ENCODE results near the gene GPA33. TPM values are rescaled to one million over a fixed set of nuclear protein-coding genes. Genes with fewer than 3 reads are reported as not detected.

The GPA33 gene
- total and polyA plus RNA-seq, 2 donors (not counting 1 experiment from before 2014, with no cell fraction given) = not detected

GRCh38 chr1:167094690-167095089 lies 4.5 kb upstream of the GPA33 start:
- H4K20me1 ChIP-seq (ENCODE audit: control insufficient read depth, extremely low read depth, insufficient read depth, low read length) = no peaks in the 10 kb centered on the region
- no peak overlapping the region for H3K9ac ChIP-seq (ENCODE audit: insufficient read depth, low read length)
- no peak overlapping the region for H3K4me2 ChIP-seq (ENCODE audit: extremely low read depth, insufficient read depth, low read length)
- TF ChIP-seq CTCF (conservative IDR thresholded peaks at IDR 0.05 in 1 of 2, IDR thresholded peaks at IDR 0.05 in 1 of 2; ENCODE audit: low read depth in 1 of 2, low read length in 2 of 2) = no peak
- TF ChIP-seq EZH2 (IDR thresholded peaks at IDR 0.05; ENCODE audit: low read length, missing control alignments) = no peak
- no peaks in the 10 kb centered on the region for H3K27me3 ChIP-seq (ENCODE audit: control insufficient read depth, insufficient read depth, low read length)
- no peak for DNase-seq (ENCODE audit: low read depth in 2 of 2)
- H3K4me3 ChIP-seq (replicated peaks in 1 of 4; ENCODE audit: control extremely low read depth in 1 of 4, insufficient read depth in 1 of 4, low read depth in 3 of 4, low read length in 4 of 4) = no peak overlapping the region
- no peaks in the 10 kb centered on the region for H3K36me3 ChIP-seq (ENCODE audit: control insufficient read depth, insufficient read depth, low read length)
- no peaks in the 10 kb centered on the region for H3K79me2 ChIP-seq (ENCODE audit: control insufficient read depth, insufficient read depth, low read length)
- no peak overlapping the region for H3K27ac ChIP-seq (ENCODE audit: insufficient read depth, low read length)
- H2AFZ ChIP-seq (ENCODE audit: low read length) = no peak overlapping the region
- H3K4me1 ChIP-seq (ENCODE audit: control insufficient read depth, extremely low read depth, insufficient read depth, low read length) = no peaks in the 10 kb centered on the region
- no peaks in the 10 kb centered on the region for H3K9me3 ChIP-seq (ENCODE audit: control insufficient read depth, insufficient read depth, low read depth, low read length)

- Histone ChIP-seq H3K27ac (ENCODE audit: insufficient read depth, low read length) (no peak within 1 kb of the TSS), H3K4me2 (ENCODE audit: extremely low read depth, insufficient read depth, low read length) (no peak within 1 kb of the TSS), H3K4me3 (replicated peaks in 1 of 4; ENCODE audit: control extremely low read depth in 1 of 4, insufficient read depth in 1 of 4, low read depth in 3 of 4, low read length in 4 of 4) (no peak within 1 kb of the TSS), H2AFZ (ENCODE audit: low read length) (no peak within 1 kb of the TSS), H3K4me1 (ENCODE audit: control insufficient read depth, extremely low read depth, insufficient read depth, low read length) (no peaks in the 10 kb centered on the region), H3K9me3 (ENCODE audit: control insufficient read depth, insufficient read depth, low read depth, low read length) (no peaks in the 10 kb centered on the region), H3K27me3 (ENCODE audit: control insufficient read depth, insufficient read depth, low read length) (no peaks in the 10 kb centered on the region), H3K9ac (ENCODE audit: insufficient read depth, low read length) (no peak within 1 kb of the TSS), H3K36me3 (ENCODE audit: control insufficient read depth, insufficient read depth, low read length) (no peaks in the 10 kb centered on the region), H3K79me2 (ENCODE audit: control insufficient read depth, insufficient read depth, low read length) (no peaks in the 10 kb centered on the region), H4K20me1 (ENCODE audit: control insufficient read depth, extremely low read depth, insufficient read depth, low read length) (no peaks in the 10 kb centered on the region)
- no peak for DNase-seq (ENCODE audit: low read depth in 2 of 2)
- TF ChIP-seq CTCF (conservative IDR thresholded peaks at IDR 0.05 in 1 of 2, IDR thresholded peaks at IDR 0.05 in 1 of 2; ENCODE audit: low read depth in 1 of 2, low read length in 2 of 2) = no peak
- no peak for TF ChIP-seq EZH2 (IDR thresholded peaks at IDR 0.05; ENCODE audit: low read length, missing control alignments)
These were observed 3.8 kb upstream of the GPA33 start, which contains the start of gene STYXL2 for GRCh38 chr1:167093846-167094516. STYXL2 (plus strand) TSS chr1:167094075; CDS start chr1:167094850, 775 bp downstream.

GRCh38 chr1:167092653-167093052 lies 2.5 kb upstream of the GPA33 start:
- H3K4me2 ChIP-seq (ENCODE audit: extremely low read depth, insufficient read depth, low read length) = no peak overlapping the region
- no peaks in the 10 kb centered on the region for H3K36me3 ChIP-seq (ENCODE audit: control insufficient read depth, insufficient read depth, low read length)
- H3K9me3 ChIP-seq (ENCODE audit: control insufficient read depth, insufficient read depth, low read depth, low read length) = no peaks in the 10 kb centered on the region
- no peak overlapping the region for H2AFZ ChIP-seq (ENCODE audit: low read length)
- no peak overlapping the region for H3K27ac ChIP-seq (ENCODE audit: insufficient read depth, low read length)
- no peaks in the 10 kb centered on the region for H3K27me3 ChIP-seq (ENCODE audit: control insufficient read depth, insufficient read depth, low read length)
- no peak overlapping the region for H3K4me3 ChIP-seq (replicated peaks in 1 of 4; ENCODE audit: control extremely low read depth in 1 of 4, insufficient read depth in 1 of 4, low read depth in 3 of 4, low read length in 4 of 4)
- H3K4me1 ChIP-seq (ENCODE audit: control insufficient read depth, extremely low read depth, insufficient read depth, low read length) = no peaks in the 10 kb centered on the region
- no peak for TF ChIP-seq EZH2 (IDR thresholded peaks at IDR 0.05; ENCODE audit: low read length, missing control alignments)
- TF ChIP-seq CTCF (conservative IDR thresholded peaks at IDR 0.05 in 1 of 2, IDR thresholded peaks at IDR 0.05 in 1 of 2; ENCODE audit: low read depth in 1 of 2, low read length in 2 of 2) = no peak
- DNase-seq (ENCODE audit: low read depth in 2 of 2) = no peak
- no peaks in the 10 kb centered on the region for H3K79me2 ChIP-seq (ENCODE audit: control insufficient read depth, insufficient read depth, low read length)
- H3K9ac ChIP-seq (ENCODE audit: insufficient read depth, low read length) = no peak overlapping the region
- no peaks in the 10 kb centered on the region for H4K20me1 ChIP-seq (ENCODE audit: control insufficient read depth, extremely low read depth, insufficient read depth, low read length)
